Measurements from ENCODE around the gene AKAP6.

Gene AKAP6

GRCh38 chr14:32675433-32675832 lies 346.3 kb downstream of the AKAP6 start:
- no peak for DNase-seq

DNA sequence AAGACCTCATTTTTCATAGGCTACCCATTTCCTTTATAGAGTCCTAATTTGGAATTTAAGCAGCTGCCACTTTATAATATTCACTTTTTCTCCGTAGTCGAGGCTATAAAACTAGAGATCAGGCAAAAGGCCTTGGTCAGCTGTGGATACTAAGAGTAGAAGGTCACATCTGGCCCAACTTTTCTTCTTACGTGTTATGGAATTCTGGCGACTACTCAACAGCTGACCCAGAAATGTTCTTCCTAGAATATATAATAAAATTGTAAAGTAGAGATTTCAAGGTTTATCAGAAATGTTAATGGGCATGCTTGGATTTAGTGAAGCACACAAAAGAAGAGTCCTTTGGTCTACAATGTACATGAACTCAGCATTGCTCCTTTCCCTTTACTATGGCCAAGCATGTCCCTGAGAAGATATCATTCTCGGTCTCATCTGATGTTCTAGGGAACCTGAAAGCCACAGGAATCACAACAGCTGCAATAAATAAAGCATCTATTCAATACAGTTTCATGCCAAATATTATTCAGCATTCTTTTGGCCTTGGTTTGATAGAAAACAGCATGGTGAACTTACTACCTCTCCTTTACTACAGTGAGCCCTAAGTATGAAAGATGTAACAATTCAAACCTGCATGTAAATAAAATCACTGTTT lies 348.2 kb downstream of the AKAP6 start:
- no peak for DNase-seq

DNA sequence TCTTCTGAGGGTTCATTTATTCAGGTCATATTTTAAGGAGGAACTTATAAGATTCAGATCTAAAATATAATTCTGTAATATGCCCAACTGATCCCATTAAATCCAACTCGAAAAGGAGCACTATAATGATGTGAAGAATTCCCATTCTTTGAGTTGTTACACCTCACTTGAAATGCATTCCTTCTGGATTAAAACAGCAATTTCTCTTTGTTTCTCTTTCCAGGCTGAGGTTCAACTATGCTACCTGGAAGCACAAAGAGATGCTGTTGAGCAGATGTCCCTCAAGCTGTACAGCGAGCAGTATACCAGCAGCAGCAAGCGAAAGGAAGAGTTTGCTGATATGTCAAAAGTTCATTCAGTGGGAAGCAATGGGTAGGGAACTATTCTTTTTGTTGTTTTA lies 349.0 kb downstream of the AKAP6 start:
- DNase-seq: no peak

GRCh38 chr14:32679927-32680612 lies 351.0 kb downstream of the AKAP6 start:
- no peak for DNase-seq

DNA sequence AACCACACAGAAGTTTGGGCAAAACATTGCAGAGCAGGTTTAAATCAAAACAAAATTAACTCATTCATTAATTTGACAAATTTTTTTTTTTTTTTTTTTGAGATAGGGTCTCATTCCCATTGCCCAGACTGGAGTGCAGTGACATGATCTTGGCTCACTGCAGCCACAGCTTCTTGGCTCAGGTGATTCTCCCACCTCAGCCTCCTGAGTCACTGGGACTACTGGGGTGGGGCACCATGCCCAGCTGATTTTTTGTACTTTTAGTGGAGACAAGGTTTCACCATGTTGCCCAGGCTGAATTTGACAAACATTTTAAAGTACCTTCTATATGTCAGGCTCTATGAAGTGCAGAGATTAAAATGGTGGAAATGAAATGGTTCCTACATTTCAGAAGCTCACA lies 352.5 kb downstream of the AKAP6 start:
- no peak for DNase-seq

DNA sequence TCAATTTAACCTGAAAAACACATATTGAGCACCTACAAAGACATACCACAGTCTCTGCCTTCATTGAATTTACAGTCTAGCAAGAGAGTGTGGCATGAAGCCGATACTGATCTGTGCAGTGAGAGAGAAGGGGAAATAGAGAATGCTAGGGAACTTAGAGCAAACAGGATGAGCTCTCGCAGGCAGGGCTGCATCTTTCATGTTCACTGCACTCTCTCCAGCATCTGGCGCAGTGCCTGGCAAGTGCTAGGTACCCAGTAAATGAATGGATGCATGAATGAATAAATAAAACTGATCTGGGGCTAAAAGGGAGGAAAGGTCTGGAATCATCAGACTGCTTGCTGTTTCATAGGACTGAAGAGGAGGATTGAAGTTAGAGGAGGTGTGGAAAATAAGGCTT lies 353.1 kb downstream of the AKAP6 start:
- DNase-seq: no peak

DNA sequence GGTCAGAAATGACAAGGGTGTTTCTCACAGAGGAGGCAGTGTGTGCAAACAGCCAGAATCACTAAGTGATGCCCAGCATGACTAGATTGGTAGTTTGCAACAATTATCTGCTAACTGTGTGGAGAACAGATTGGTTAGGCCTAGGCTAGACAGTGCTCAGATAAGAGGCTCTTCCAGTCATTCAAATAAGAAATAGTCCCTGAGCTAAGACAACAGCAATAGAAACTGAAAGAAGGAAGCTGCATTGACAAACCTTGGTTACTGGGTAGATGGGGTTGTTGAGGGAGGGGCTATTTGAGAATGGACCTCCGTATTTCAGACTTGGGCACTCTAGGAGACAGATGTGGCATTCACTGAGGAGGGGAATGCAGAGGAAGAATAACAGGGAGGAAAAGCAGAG lies 354.6 kb downstream of the AKAP6 start:
- DNase-seq: no peak

- DNase-seq: no peak
Measured at GRCh38 chr14:32688941-32689340, 359.8 kb downstream of the AKAP6 start.

GRCh38 chr14:32692441-32692840 lies 363.3 kb downstream of the AKAP6 start:
- DNase-seq: no peak

- DNase-seq: no peak
Measured at GRCh38 chr14:32693114-32693513, 364.0 kb downstream of the AKAP6 start.

DNA sequence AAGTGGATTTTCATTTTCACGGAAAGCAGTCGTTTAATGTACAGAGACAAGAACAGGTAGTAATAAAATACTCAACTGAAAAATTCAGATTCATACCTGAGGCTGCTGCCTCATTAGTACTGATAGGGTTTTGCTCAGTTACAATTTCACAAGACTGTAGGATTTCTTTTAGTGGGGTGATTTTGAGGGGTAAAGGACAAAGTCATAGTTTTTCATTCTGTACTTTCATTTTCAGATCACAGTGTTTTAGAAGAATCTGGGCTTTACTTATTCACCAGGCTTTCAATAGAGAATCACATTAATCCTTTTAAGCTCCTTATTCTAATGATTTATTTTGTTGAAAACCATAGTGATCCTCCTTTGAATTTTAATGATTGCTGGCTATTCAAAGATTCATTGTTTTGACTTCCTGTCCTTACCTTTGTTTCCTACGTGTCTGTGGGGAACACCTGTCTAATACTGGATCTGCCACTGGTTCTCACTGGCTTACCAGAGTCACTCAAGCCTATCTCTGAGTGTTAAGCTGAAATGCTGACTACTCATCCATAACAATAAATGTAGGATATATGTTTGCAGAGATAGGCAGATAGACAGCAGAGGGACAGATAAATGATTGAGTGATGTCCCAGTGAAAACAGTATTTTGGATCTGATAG lies 365.8 kb downstream of the AKAP6 start:
- DNase-seq: no peak

GRCh38 chr14:32696325-32697091 lies 367.4 kb downstream of the AKAP6 start:
- peak in 1 of 2 donors; percentile 40 for DNase-seq

DNA sequence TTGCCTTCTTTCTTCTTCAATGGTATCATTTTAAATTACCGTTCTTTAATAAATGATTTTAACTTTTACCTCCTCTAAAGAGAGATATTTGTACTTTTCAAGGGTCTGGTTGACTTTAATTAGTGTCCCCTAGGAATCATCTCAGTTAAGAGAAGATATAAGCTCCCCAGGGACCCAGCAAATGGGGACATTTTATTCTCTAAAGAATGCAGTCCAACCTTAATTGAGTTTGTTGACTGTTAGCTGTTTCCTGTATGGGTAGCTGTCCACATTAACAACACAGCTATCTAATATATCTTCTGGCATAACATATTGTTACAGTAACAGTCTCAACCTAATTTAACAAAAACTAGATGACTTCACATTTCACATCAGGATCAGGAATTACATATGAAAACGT lies 368.0 kb downstream of the AKAP6 start:
- no peak for DNase-seq

GRCh38 chr14:32697704-32698103 lies 368.6 kb downstream of the AKAP6 start:
- DNase-seq: no peak

DNA sequence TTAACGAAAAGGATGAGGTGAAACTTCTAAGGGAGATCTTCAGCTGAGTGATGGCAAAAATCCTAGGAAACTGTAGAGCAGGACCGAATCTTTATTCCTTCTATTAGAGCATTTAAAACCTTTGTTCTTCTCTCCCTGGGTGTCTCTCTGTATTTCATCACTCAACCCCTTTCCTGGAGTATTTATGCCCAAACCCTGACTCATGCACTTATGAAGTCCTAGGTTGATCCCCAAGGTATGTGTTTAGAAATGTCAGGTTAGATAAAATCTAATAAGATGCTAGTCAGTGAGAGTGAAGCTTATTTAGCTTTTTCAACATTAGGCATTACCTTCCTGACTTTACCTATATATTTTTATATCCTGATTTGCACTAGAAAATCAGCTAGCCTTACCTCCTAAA lies 369.7 kb downstream of the AKAP6 start:
- no peak for DNase-seq

- no peak for DNase-seq
Measured at GRCh38 chr14:32701475-32701874, 372.4 kb downstream of the AKAP6 start.

DNA sequence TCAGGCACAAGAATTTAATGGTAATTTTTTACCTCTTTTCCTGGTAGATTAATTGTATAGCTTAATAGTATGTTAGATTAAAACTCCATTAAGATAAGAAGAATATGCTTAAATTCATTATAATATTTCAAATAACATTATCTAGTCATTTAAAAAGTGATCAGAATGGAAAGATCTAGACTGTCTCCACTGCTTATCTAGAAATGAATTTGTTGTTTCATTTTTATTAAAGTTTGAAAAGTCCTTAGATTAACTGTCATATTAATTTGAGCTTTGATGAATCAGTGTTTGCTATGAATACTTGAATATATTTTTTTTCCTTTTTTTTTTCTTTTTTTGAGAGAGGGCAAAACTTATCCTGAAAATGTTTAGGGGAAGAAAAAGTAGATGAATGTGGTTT lies 373.0 kb downstream of the AKAP6 start:
- DNase-seq: no peak

DNA sequence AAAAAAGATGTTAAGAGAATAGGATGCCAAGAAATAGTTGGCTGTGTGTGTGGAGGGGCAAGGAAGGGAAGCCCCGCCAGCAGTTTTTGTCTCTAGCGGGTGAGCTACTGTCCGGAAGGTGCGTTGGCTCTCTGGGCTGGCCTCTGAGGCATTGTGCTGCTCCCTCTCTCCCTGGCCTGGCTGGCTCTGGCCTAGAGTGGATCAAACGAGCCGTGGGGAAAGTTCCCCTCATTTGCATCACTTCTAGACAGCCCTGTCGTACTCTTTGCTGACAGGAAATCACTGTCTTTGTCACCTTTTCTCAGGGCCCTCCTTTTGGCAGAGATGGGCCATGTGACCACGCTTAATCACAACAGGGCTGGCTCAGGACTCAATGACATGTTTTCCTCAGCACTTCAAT lies 373.5 kb downstream of the AKAP6 start:
- no peak for DNase-seq

DNA sequence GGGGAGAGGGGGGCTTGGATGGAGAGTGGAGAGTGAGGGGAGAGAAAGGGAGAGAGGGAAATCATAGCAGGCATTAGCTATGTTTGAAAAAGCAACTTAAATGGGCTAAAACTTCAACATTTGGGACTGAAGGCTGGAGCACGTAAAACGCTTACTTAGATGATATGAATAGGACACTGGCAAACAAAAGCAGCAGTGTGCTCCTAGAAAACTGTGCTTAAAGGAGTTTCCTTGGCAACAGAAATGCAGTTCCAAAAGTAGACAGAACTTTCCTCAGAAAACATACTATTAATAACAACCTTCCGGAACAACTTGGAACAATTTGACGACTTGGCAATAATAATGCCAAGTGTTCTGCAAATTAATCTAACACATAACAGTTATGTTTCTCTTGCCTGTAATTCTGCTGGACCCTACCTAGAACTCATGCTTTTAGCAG lies 374.1 kb downstream of the AKAP6 start:
- no peak for DNase-seq

GRCh38 chr14:32706721-32707519 lies 377.8 kb downstream of the AKAP6 start:
- no peak for DNase-seq

- no peak for DNase-seq
Measured at GRCh38 chr14:32707742-32708500, 378.8 kb downstream of the AKAP6 start.

- no peak for DNase-seq
Measured at GRCh38 chr14:32709027-32709426, 379.9 kb downstream of the AKAP6 start.

Data from inflammatory macrophage (primary cell).